HL-60 (cell line): ENCODE results near the gene ANXA7.

Source experiments
- DNase-seq, 2 experiments: peaks; one replicate each; pipeline ENCODE4 v3.0.0-alpha.2; 2010 to 2020; ENCODE audit warnings: low read depth in 1 of 2, low spot score in 1 of 2
- H3K27ac ChIP-seq: fragments of 250-450 bp; sonication (Bioruptor Pico); replicated peaks from 2 replicates; pipeline ENCODE4 v1.5.1; 2020; ENCODE audit warnings: mild to moderate bottlenecking, moderate library complexity
- H3K27me3 ChIP-seq: fragments of 250-450 bp; sonication (Bioruptor Pico); 2 replicates; pipeline ENCODE4 v1.5.1; 2021; ENCODE audit warnings: mild to moderate bottlenecking, moderate library complexity; ENCODE audit not compliant: insufficient read depth, poor library complexity, severe bottlenecking
- H3K4me3 ChIP-seq: replicated peaks from 2 replicates; pipeline ENCODE4 v1.5.1; 2011; ENCODE audit warnings: mild to moderate bottlenecking, control low read depth, low read length; ENCODE audit not compliant: insufficient read depth
- GABPA ChIP-seq: IDR thresholded peaks from 2 replicates; pipeline ENCODE4 v1.6.1; 2012; ENCODE audit warnings: low read depth
- POLR2AphosphoS5 ChIP-seq: IDR thresholded peaks from 2 replicates; pipeline ENCODE4 v1.6.1; 2012; ENCODE audit warnings: low read depth
- SPI1 ChIP-seq: IDR thresholded peaks from 2 replicates; pipeline ENCODE4 v1.6.1; 2012; ENCODE audit warnings: low read depth, mild to moderate bottlenecking, borderline replicate concordance
- long read RNA-seq: library from polyadenylated mRNA; unstranded; transcript quantifications from one replicate; pipeline ENCODE4 v2.0.0, GENCODE V29; 2020
- TF ChIP-seq, protein P1 (sequence below): IDR thresholded peaks from one replicate; pipeline ENCODE4 v1.5.1; 2011; ENCODE audit warnings: low read length, control low read depth, inconsistent platforms; ENCODE audit not compliant: insufficient read depth
- TF ChIP-seq, protein P2 (sequence below): IDR thresholded peaks from 2 replicates; pipeline ENCODE4 v1.6.1; 2012; ENCODE audit warnings: low read depth; ENCODE audit not compliant: insufficient replicate concordance

ANXA7 gene
- long read RNA-seq, transcript ANXA7-202 (13 exons, 2,452 nt): major isoform, 737 of 959 reads
- long read RNA-seq, partial matches to known transcripts: 97 of 959 reads
- long read RNA-seq, other reads (novel, unspliced or antisense): 123 of 959 reads

GRCh38 chr10:73413528-73414229 is at the start of gene ANXA7:
Gene ANXA7 (minus strand): TSS chr10:73414058. CDS start chr10:73400856, 13,202 bp downstream.
- TF ChIP-seq GABPA (no peak), POLR2AphosphoS5 (peak; percentile 60; the same call in 1 of the 2 replicates), SPI1 (no peak)
- TF ChIP-seq, protein P1, sequence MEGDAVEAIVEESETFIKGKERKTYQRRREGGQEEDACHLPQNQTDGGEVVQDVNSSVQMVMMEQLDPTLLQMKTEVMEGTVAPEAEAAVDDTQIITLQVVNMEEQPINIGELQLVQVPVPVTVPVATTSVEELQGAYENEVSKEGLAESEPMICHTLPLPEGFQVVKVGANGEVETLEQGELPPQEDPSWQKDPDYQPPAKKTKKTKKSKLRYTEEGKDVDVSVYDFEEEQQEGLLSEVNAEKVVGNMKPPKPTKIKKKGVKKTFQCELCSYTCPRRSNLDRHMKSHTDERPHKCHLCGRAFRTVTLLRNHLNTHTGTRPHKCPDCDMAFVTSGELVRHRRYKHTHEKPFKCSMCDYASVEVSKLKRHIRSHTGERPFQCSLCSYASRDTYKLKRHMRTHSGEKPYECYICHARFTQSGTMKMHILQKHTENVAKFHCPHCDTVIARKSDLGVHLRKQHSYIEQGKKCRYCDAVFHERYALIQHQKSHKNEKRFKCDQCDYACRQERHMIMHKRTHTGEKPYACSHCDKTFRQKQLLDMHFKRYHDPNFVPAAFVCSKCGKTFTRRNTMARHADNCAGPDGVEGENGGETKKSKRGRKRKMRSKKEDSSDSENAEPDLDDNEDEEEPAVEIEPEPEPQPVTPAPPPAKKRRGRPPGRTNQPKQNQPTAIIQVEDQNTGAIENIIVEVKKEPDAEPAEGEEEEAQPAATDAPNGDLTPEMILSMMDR: no peak
- TF ChIP-seq, protein P2, sequence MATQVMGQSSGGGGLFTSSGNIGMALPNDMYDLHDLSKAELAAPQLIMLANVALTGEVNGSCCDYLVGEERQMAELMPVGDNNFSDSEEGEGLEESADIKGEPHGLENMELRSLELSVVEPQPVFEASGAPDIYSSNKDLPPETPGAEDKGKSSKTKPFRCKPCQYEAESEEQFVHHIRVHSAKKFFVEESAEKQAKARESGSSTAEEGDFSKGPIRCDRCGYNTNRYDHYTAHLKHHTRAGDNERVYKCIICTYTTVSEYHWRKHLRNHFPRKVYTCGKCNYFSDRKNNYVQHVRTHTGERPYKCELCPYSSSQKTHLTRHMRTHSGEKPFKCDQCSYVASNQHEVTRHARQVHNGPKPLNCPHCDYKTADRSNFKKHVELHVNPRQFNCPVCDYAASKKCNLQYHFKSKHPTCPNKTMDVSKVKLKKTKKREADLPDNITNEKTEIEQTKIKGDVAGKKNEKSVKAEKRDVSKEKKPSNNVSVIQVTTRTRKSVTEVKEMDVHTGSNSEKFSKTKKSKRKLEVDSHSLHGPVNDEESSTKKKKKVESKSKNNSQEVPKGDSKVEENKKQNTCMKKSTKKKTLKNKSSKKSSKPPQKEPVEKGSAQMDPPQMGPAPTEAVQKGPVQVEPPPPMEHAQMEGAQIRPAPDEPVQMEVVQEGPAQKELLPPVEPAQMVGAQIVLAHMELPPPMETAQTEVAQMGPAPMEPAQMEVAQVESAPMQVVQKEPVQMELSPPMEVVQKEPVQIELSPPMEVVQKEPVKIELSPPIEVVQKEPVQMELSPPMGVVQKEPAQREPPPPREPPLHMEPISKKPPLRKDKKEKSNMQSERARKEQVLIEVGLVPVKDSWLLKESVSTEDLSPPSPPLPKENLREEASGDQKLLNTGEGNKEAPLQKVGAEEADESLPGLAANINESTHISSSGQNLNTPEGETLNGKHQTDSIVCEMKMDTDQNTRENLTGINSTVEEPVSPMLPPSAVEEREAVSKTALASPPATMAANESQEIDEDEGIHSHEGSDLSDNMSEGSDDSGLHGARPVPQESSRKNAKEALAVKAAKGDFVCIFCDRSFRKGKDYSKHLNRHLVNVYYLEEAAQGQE: peak; percentile 46
- DNase-seq: peak; percentile 63 to 90
- H3K27me3 ChIP-seq: no peaks in the 10 kb centered on the region
- H3K27ac ChIP-seq: peak within 1 kb of the TSS; percentile 82
- peak within 1 kb of the TSS; percentile 99 for H3K4me3 ChIP-seq

- Histone ChIP-seq H3K4me3 (no peak overlapping the region), H3K27me3 (no peaks in the 10 kb centered on the region), H3K27ac (no peak overlapping the region)
- DNase-seq: no peak
- TF ChIP-seq GABPA: no peak
- TF ChIP-seq, protein P1: no peak
- no peak for TF ChIP-seq POLR2AphosphoS5
- TF ChIP-seq, protein P2: no peak
- no peak for TF ChIP-seq SPI1
These were observed 47.0 kb upstream of the ANXA7 start for GRCh38 chr10:73460897-73461296.

GRCh38 chr10:73459683-73460314 is 45.9 kb upstream of the ANXA7 start:
- TF ChIP-seq GABPA (no peak), POLR2AphosphoS5 (no peak), SPI1 (no peak)
- TF ChIP-seq, protein P2: no peak
- TF ChIP-seq, protein P1: no peak
- no peaks in the 10 kb centered on the region for H3K27me3 ChIP-seq
- no peak for DNase-seq
- no peak overlapping the region for H3K27ac ChIP-seq
- no peak overlapping the region for H3K4me3 ChIP-seq
